ENCODE results near the gene C11orf21. TPM values are rescaled to one million over a fixed set of nuclear protein-coding genes. Genes with fewer than 3 reads are reported as not detected.

C11orf21 gene
- total RNA-seq, 2 donors from 2014 or later: 13.6 to 16.6 TPM

DNA sequence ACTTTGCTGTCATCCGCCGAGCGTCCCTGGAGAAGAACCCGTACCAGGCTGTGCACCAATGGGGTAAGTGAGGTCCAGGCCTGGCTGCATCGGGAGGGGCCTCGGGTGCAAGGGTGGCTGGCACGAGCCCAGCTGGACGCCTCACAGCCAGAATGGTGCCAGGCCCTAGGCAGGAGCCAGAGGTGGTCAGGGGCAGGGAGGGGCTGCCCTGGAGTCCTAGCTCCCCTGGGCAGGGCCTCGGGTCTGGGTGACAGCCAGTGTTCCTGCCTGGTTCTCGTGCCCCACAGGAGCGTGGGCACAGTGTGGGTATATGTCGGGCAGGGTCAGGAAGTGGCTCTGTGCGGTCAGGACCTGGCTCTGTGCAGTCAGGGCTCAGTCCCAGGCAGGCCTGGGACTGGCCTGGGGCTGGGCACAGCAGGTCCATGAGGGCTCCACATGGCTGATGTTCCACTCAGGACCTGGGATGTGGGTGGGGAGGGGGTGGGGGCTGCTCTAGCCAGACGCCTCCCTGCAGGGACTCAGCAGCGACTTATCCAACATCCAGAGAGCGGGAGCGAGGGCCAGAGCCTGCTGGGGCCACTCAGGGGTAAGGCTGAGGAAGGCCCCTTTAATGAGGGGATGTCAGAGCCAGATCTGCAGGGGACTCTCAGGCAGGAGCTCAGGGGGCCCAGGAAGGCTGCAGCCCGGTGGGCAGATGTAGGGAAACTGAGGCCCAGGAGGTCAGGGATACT, 1.3 kb upstream of the C11orf21 start:
- H3K4me1 Mint-ChIP-seq (ENCODE audit: low read depth): peaks cover 33% of the 10 kb centered on the region
- no peaks in the 10 kb centered on the region for H3K9me3 Mint-ChIP-seq
- H3K4me3 Mint-ChIP-seq: peak overlapping the region; percentile 97 to 98
- peaks cover 0 to 2% of the 10 kb centered on the region in 2 donors for H3K36me3 Mint-ChIP-seq (ENCODE audit: insufficient read depth in 2 of 2)
- ATAC-seq (replicated peaks in 1 of 2): peak; percentile 22 to 34
- H3K27me3 Mint-ChIP-seq (ENCODE audit: low read depth): no peaks in the 10 kb centered on the region
- peak; percentile 21 to 42 for DNase-seq
- H3K27ac Mint-ChIP-seq: peak overlapping the region; percentile 20

GRCh38 chr11:2302306-2302895, 683 bp upstream of the C11orf21 start:
- peaks cover 33% of the 10 kb centered on the region for H3K4me1 Mint-ChIP-seq (ENCODE audit: low read depth)
- H3K4me3 Mint-ChIP-seq: peak overlapping the region; percentile 97 to 98
- ATAC-seq (replicated peaks in 1 of 2) (peak; percentile 31 to 32), DNase-seq (peak; percentile 32 to 36)
- no peaks in the 10 kb centered on the region for H3K9me3 Mint-ChIP-seq
- H3K27me3 Mint-ChIP-seq (ENCODE audit: low read depth): no peaks in the 10 kb centered on the region
- H3K36me3 Mint-ChIP-seq (ENCODE audit: insufficient read depth in 2 of 2): peaks cover 0 to 2% of the 10 kb centered on the region in 2 donors
- peak overlapping the region; percentile 20 for H3K27ac Mint-ChIP-seq

GRCh38 chr11:2300936-2301630, 635 bp downstream of the C11orf21 start:
- peaks cover 0 to 2% of the 10 kb centered on the region in 2 donors for H3K36me3 Mint-ChIP-seq (ENCODE audit: insufficient read depth in 2 of 2)
- H3K27ac Mint-ChIP-seq: no peak overlapping the region
- no peaks in the 10 kb centered on the region for H3K27me3 Mint-ChIP-seq (ENCODE audit: low read depth)
- ATAC-seq (replicated peaks in 1 of 2) (peak in 1 of 2 donors; percentile 8), DNase-seq (peak in 1 of 2 donors; percentile 22)
- peaks cover 27% of the 10 kb centered on the region for H3K4me1 Mint-ChIP-seq (ENCODE audit: low read depth)
- H3K4me3 Mint-ChIP-seq: peak overlapping the region; percentile 97 to 98
- H3K9me3 Mint-ChIP-seq: no peaks in the 10 kb centered on the region

- H3K27ac Mint-ChIP-seq: peak overlapping the region; percentile 55
- DNase-seq (no peak), ATAC-seq (replicated peaks in 1 of 2) (no peak)
- peak overlapping the region; percentile 97 to 98 for H3K4me3 Mint-ChIP-seq
- H3K4me1 Mint-ChIP-seq (ENCODE audit: low read depth): peaks cover 21% of the 10 kb centered on the region
- H3K36me3 Mint-ChIP-seq (ENCODE audit: insufficient read depth in 2 of 2): peaks cover 0 to 2% of the 10 kb centered on the region in 2 donors
- H3K27me3 Mint-ChIP-seq (ENCODE audit: low read depth): no peaks in the 10 kb centered on the region
- no peaks in the 10 kb centered on the region for H3K9me3 Mint-ChIP-seq
These were observed 1.3 kb downstream of the C11orf21 start for GRCh38 chr11:2300290-2300935.

DNA sequence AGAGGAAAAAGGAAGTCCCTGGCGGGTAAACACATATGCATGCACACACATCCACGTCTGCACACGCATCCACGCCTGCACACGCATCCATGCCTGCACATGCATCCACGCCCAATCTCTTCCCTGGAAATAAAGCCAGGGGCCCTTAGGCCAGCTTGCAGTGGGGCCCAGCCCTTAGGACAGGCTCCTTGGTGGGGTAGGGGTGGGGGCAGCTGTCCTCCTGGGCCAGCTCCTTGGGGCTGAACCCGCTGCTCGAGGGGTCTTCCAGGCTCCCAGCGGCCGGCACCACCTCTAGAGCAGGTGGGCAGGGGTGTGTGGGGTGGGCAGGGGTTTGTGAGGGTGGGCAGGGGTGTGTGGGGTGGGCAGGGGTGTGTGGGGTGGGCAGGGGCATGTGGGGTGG, 1.9 kb downstream of the C11orf21 start:
- no peak overlapping the region for H3K27ac Mint-ChIP-seq
- H3K4me3 Mint-ChIP-seq: peak overlapping the region; percentile 32 to 60
- no peak for ATAC-seq (replicated peaks in 1 of 2)
- peaks cover 27% of the 10 kb centered on the region for H3K4me1 Mint-ChIP-seq (ENCODE audit: low read depth)
- peaks cover 0 to 2% of the 10 kb centered on the region in 2 donors for H3K36me3 Mint-ChIP-seq (ENCODE audit: insufficient read depth in 2 of 2)
- no peaks in the 10 kb centered on the region for H3K27me3 Mint-ChIP-seq (ENCODE audit: low read depth)
- no peak for DNase-seq
- no peaks in the 10 kb centered on the region for H3K9me3 Mint-ChIP-seq

DNA sequence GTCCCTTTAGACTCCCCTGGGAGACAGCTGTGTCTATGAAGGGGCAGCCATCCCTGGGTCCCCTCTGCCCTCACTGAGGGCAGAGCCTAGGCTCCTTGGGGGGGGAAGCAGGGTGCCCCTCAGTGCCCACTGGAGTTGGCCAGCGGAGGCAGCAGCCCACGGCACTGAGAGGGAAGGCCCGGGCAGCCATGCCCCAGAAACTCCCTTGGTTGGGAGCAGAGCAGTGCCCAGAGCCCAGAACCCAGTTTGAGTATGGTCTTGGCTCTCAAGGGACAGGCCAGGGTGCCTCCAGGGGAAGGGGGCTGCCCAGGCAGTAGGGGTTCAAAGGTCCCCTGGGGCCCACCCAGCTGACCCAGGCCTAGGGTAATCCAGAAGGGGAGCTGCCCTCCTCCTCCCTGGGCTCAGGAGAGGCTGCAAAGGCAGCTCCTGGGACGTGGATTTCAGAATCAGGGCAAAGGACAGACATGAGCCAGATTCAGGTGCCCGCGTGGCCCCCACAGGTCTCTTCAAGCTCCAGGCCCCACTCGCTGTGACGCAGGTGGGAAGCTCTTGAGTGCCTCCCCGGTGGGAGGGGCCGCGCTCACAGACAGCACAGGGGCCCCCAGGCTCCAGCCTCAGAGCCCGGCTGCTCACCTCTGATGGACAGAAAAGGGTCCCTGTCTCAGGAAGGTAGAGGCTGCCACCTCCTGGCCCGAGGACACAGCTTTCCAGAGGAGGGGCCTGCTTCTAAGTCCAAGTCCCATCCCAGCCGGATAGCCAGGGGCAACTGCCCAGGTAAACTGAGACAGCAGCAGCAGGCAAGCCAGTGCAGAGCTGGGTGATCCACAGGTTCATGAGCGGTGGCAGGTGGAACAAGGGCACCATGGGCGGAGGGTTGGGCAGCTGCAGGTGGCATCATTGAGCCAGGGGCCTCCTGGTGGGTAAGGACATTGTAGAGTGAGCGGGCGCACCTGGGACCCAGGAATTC, 2.6 kb downstream of the C11orf21 start:
- H3K27me3 Mint-ChIP-seq (ENCODE audit: low read depth): no peaks in the 10 kb centered on the region
- ATAC-seq (replicated peaks in 1 of 2) (no peak), DNase-seq (peak in 1 of 2 donors; percentile 14)
- H3K4me3 Mint-ChIP-seq: peak overlapping the region; percentile 32 to 60
- peaks cover 31% of the 10 kb centered on the region for H3K4me1 Mint-ChIP-seq (ENCODE audit: low read depth)
- no peak overlapping the region for H3K27ac Mint-ChIP-seq
- no peaks in the 10 kb centered on the region for H3K9me3 Mint-ChIP-seq
- H3K36me3 Mint-ChIP-seq (ENCODE audit: insufficient read depth in 2 of 2): peaks cover 0 to 2% of the 10 kb centered on the region in 2 donors

GRCh38 chr11:2298131-2298794, 3.5 kb downstream of the C11orf21 start:
- Mint-ChIP-seq H3K27ac (no peak overlapping the region), H3K27me3 (ENCODE audit: low read depth) (no peaks in the 10 kb centered on the region), H3K36me3 (ENCODE audit: insufficient read depth in 2 of 2) (peaks cover 0 to 2% of the 10 kb centered on the region in 2 donors), H3K9me3 (no peaks in the 10 kb centered on the region), H3K4me3 (no peak overlapping the region), H3K4me1 (ENCODE audit: low read depth) (peaks cover 36% of the 10 kb centered on the region)
- no peak for ATAC-seq (replicated peaks in 1 of 2)
- no peak for DNase-seq

- Mint-ChIP-seq H3K27ac (no peak overlapping the region), H3K4me1 (ENCODE audit: low read depth) (peaks cover 29% of the 10 kb centered on the region), H3K4me3 (no peak overlapping the region), H3K9me3 (no peaks in the 10 kb centered on the region), H3K36me3 (ENCODE audit: insufficient read depth in 2 of 2) (peaks cover 0 to 2% of the 10 kb centered on the region in 2 donors), H3K27me3 (ENCODE audit: low read depth) (no peaks in the 10 kb centered on the region)
- ATAC-seq (replicated peaks in 1 of 2) (no peak), DNase-seq (no peak)
These were observed 4.1 kb downstream of the C11orf21 start for GRCh38 chr11:2297623-2298030.

DNA sequence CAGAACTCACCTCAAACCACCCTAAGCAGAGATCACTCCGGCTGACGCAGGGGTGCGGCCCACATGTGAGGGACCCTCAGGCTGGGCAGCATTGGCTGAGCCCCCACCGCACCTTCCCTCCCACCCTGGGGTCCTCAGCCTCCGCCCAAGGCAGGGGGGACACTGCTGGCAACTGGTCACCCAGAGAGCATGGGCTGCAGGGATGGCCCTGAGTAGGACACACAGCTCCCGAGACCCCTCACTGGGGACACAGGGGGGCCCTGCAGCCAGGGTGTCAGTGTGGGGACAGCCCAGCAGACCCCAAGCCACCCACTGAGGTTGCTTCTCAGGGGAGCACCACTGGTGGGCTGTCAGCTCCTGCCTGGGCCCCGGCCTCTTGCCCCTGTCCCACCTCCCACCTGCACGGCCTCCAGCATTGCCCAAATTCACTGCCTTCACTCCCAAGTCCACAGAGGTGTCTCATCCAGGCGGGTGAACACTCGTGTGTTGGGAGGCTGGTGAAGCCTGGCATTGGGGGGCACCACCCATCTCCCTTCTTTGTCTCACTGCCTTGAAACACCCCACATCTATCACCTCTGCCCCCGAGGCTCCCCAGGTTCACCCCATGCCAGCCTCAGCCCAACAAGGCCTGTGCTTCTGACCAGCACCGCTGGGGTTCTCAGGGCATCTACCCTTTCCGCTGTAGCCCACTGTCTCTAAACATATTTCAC, 4.7 kb downstream of the C11orf21 start:
- DNase-seq (no peak), ATAC-seq (replicated peaks in 1 of 2) (no peak)
- Mint-ChIP-seq H3K27ac (no peak overlapping the region), H3K4me1 (ENCODE audit: low read depth) (peaks cover 27% of the 10 kb centered on the region), H3K36me3 (ENCODE audit: insufficient read depth in 2 of 2) (peaks cover 0 to 2% of the 10 kb centered on the region in 2 donors), H3K9me3 (no peaks in the 10 kb centered on the region), H3K4me3 (no peak overlapping the region), H3K27me3 (ENCODE audit: low read depth) (no peaks in the 10 kb centered on the region)

DNA sequence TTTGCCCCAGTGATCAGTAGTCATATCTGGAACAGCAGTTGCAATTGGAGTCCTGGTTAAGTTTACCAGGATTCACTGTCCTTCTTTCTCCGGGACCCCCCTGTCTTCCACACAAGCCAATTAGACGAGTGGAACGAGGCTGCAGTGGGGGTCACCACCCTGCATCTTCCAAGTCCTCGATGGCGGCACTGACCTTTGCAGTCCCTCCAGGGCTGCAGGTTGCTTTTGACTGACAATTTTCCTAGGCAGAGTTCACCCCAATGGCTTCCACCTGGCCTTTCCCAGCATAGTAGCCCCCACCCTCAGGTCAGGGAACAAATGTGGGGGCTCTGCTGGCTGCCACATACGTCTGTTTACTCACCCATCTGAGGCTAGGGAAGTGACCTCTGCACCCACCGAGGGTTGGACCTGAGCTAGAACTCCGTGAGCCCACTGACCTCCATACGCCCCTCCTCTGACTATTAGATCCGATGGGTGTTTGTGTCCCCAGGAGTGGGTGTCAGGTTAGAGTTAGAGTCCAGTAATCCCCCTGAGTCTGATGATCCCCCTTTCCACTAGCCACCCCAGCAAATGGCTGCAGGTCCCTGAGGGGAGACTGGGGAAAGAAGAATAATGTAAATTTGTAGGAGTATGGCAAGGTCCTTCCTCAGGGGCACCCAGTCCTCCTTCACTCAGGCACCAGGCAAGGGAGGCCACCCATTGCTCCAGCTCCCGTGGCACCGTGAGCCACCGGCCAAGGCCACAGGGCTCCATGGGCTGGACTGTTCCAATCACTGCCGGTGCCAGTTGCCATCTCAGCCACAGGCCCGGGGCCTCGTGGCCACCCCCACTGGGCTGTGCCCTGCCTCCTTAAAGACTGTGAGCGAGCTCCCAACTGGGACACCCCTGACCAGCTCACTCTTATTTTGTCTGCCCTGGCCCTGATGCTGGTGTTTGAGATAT, 5.5 kb downstream of the C11orf21 start:
- no peaks in the 10 kb centered on the region for H3K27me3 Mint-ChIP-seq (ENCODE audit: low read depth)
- no peaks in the 10 kb centered on the region for H3K36me3 Mint-ChIP-seq (ENCODE audit: insufficient read depth in 2 of 2)
- no peak for DNase-seq
- no peak overlapping the region for H3K27ac Mint-ChIP-seq
- no peaks in the 10 kb centered on the region for H3K9me3 Mint-ChIP-seq
- ATAC-seq (replicated peaks in 1 of 2): no peak
- no peak overlapping the region for H3K4me3 Mint-ChIP-seq
- peaks cover 27% of the 10 kb centered on the region for H3K4me1 Mint-ChIP-seq (ENCODE audit: low read depth)

GRCh38 chr11:2294926-2295290, 6.8 kb downstream of the C11orf21 start:
- Mint-ChIP-seq H3K36me3 (ENCODE audit: insufficient read depth in 2 of 2) (no peaks in the 10 kb centered on the region), H3K4me3 (no peak overlapping the region), H3K4me1 (ENCODE audit: low read depth) (peaks cover 22% of the 10 kb centered on the region), H3K27ac (no peak overlapping the region), H3K27me3 (ENCODE audit: low read depth) (no peaks in the 10 kb centered on the region), H3K9me3 (no peaks in the 10 kb centered on the region)
- no peak for ATAC-seq (replicated peaks in 1 of 2)
- no peak for DNase-seq

Data from activated T-cell treated with anti-CD3 and anti-CD28 coated beads, Interleukin-2, amount 50 U/mL, for 72 hours (primary cell).